ENCODE results near the gene ZNF726. TPM values are rescaled to one million over a fixed set of nuclear protein-coding genes. Genes with fewer than 3 reads are reported as not detected.

ZNF726 gene
- total RNA-seq, 4 donors from 2014 or later, result 0.33 TPM; not detected in 3

DNA sequence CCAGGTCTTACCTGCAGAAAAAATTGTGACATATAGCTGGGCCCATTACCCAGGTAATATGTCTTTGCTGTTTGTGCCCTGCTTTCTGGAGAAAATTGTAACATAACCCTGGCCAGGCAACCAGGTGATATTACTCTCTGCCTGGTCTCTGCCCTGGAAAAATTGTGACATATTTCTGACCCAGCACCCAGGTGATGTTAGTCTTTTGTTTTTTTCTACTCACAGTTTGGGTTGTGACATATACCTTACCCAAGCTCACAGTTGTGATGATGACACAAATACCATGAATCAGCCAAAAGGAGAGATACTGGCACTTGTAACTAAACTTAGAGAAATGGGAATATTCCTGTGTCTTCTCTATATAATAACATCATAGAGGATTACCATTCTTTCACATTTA, 6.5 kb upstream of the ZNF726 start:
- Histone ChIP-seq H3K9me3 (no peaks in the 10 kb centered on the region), H3K4me1 (no peaks in the 10 kb centered on the region), H3K27me3 (no peaks in the 10 kb centered on the region), H3K36me3 (no peaks in the 10 kb centered on the region), H3K4me3 (no peak overlapping the region), H3K27ac (no peak overlapping the region)
- intact Hi-C loops (cut with DNase I; ENCODE audit: low total_unique reads), result no loop called here
- TF ChIP-seq, protein P1, sequence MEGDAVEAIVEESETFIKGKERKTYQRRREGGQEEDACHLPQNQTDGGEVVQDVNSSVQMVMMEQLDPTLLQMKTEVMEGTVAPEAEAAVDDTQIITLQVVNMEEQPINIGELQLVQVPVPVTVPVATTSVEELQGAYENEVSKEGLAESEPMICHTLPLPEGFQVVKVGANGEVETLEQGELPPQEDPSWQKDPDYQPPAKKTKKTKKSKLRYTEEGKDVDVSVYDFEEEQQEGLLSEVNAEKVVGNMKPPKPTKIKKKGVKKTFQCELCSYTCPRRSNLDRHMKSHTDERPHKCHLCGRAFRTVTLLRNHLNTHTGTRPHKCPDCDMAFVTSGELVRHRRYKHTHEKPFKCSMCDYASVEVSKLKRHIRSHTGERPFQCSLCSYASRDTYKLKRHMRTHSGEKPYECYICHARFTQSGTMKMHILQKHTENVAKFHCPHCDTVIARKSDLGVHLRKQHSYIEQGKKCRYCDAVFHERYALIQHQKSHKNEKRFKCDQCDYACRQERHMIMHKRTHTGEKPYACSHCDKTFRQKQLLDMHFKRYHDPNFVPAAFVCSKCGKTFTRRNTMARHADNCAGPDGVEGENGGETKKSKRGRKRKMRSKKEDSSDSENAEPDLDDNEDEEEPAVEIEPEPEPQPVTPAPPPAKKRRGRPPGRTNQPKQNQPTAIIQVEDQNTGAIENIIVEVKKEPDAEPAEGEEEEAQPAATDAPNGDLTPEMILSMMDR (IDR thresholded peaks at IDR 0.05 in 4 of 5, conservative IDR thresholded peaks at IDR 0.05 in 1 of 5), result no peak
- no peak for TF ChIP-seq POLR2A (IDR thresholded peaks at IDR 0.05)
- ATAC-seq (no peak), DNase-seq (no peak)
- in situ Hi-C loops (cut with MboI; ENCODE audit: low sequenced_read_pairs in 4 of 4), result no loop called here

DNA sequence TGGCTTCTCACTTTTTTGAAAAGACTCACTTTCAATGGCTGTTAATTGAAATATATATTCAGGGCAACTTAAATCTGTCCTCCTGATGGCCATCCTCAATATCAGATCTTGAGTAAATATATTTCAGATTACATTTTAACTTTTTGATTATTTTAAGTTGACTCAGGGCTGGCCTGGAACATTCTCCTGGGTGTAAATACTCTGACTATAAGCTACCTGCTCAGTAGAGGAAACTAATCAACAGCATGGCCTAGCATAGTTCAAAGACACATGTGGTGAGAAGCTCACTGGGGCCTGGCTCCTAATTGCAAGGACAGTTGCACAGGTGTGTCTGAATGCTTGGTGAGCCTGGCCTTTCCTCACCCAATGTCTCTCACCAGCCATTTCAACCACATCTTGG, 5.5 kb upstream of the ZNF726 start:
- Histone ChIP-seq H3K36me3 (no peaks in the 10 kb centered on the region), H3K4me3 (no peak overlapping the region), H3K27me3 (no peaks in the 10 kb centered on the region), H3K4me1 (no peaks in the 10 kb centered on the region), H3K27ac (no peak overlapping the region), H3K9me3 (no peaks in the 10 kb centered on the region)
- in situ Hi-C loops (cut with MboI; ENCODE audit: low sequenced_read_pairs in 4 of 4), result no loop called here
- DNase-seq (no peak), ATAC-seq (no peak)
- intact Hi-C loops (cut with DNase I; ENCODE audit: low total_unique reads), result no loop called here
- TF ChIP-seq POLR2A (IDR thresholded peaks at IDR 0.05), result no peak
- TF ChIP-seq, protein P1 (IDR thresholded peaks at IDR 0.05 in 4 of 5, conservative IDR thresholded peaks at IDR 0.05 in 1 of 5), result no peak

DNA sequence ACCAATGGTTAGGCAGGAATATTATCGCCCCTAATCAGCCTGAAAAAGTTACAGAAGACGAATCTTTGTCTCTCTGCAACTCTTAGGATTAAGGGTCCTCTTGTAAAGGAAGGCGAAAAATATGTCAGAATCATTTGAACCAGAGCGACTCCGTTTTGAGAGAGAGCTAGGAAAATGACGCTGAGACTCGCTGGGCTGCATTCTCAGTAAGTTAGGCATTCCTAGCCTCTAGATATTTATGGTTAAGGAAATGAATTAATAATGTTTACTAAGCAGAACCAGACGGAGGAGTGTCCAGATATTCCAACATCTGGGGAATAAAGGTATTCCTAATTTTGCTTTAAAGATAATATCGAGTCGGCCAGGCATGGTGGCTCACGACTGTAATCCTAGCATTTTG, 755 bp upstream of the ZNF726 start:
- Histone ChIP-seq H3K27me3 (no peaks in the 10 kb centered on the region), H3K9me3 (no peaks in the 10 kb centered on the region), H3K4me1 (no peaks in the 10 kb centered on the region), H3K36me3 (no peaks in the 10 kb centered on the region), H3K27ac (no peak overlapping the region), H3K4me3 (peak overlapping the region; percentile 45 to 61 (median 56))
- DNase-seq, result no peak
- TF ChIP-seq, protein P1 (IDR thresholded peaks at IDR 0.05 in 4 of 5, conservative IDR thresholded peaks at IDR 0.05 in 1 of 5), result no peak
- no peak for TF ChIP-seq POLR2A (IDR thresholded peaks at IDR 0.05)
- intact Hi-C loops (cut with DNase I; ENCODE audit: low total_unique reads) (no loop called here), in situ Hi-C loops (cut with MboI; ENCODE audit: low sequenced_read_pairs in 4 of 4) (no loop called here)
- ATAC-seq, result no peak

DNA sequence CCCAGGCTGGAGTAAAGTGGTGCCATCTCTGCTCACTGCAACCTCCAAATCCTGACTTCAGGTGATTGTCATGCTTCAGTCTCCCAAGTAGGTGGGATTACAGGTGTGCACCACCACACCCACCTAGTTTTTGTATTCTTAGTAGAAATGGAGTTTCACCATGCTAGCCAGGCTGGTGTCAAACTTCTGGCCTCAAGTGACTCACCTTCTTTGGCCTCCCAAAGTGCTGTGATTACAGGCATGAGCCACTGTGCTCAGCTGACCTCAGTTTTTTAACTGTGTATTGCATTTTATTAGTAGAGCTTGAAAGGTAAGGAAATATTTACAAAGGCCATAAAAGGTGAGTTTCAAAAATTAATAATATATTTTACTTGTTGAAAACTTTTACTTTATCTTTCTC, 2.3 kb downstream of the ZNF726 start:
- ATAC-seq (no peak), DNase-seq (no peak)
- Histone ChIP-seq H3K4me1 (no peaks in the 10 kb centered on the region), H3K9me3 (no peaks in the 10 kb centered on the region), H3K27ac (no peak overlapping the region), H3K27me3 (no peaks in the 10 kb centered on the region), H3K4me3 (no peak overlapping the region), H3K36me3 (no peaks in the 10 kb centered on the region)
- no peak for TF ChIP-seq POLR2A (IDR thresholded peaks at IDR 0.05)
- TF ChIP-seq, protein P1 (IDR thresholded peaks at IDR 0.05 in 4 of 5, conservative IDR thresholded peaks at IDR 0.05 in 1 of 5), result no peak
- in situ Hi-C loops (cut with MboI; ENCODE audit: low sequenced_read_pairs in 4 of 4), result no loop called here
- intact Hi-C loops (cut with DNase I; ENCODE audit: low total_unique reads), result no loop called here

DNA sequence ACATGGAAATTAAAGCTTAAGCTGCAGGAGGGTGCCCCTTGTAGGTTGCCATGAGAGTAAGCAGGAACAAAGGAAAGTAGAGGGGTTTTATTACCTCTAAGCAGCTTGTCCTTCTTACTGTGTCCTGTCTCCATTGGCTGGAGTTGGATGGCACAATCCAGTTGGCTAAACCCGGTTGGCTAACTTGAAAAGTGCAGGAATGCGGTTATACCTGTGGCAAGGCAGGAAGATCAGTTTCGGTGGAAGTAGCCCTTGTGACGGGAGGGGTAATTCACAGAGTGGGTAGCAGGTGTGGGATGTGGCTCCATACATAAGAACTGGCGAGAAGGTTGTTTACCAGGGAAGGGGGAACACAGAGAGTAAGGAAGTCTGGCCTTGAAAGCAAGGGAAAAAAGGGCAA, 3.2 kb downstream of the ZNF726 start:
- TF ChIP-seq, protein P1 (IDR thresholded peaks at IDR 0.05 in 4 of 5, conservative IDR thresholded peaks at IDR 0.05 in 1 of 5), result no peak
- TF ChIP-seq POLR2A (IDR thresholded peaks at IDR 0.05), result no peak
- ATAC-seq (no peak), DNase-seq (no peak)
- Histone ChIP-seq H3K4me3 (no peak overlapping the region), H3K9me3 (no peaks in the 10 kb centered on the region), H3K4me1 (no peaks in the 10 kb centered on the region), H3K27me3 (no peaks in the 10 kb centered on the region), H3K36me3 (no peaks in the 10 kb centered on the region), H3K27ac (no peak overlapping the region)
- intact Hi-C loops (cut with DNase I; ENCODE audit: low total_unique reads) (no loop called here), in situ Hi-C loops (cut with MboI; ENCODE audit: low sequenced_read_pairs in 4 of 4) (no loop called here)

Measured in gastrocnemius medialis (tissue), 4 donors.